ENCODE data around the gene SAMD4B. TPM values are rescaled to one million over a fixed set of nuclear protein-coding genes. Genes with fewer than 3 reads are reported as not detected.

The SAMD4B gene
- total and polyA plus RNA-seq, 9 of the 15 experiments (the other 6 are each of a cell fraction or from before 2014, with no cell fraction given) = 3.4 to 90.5 (median 38.0) TPM

- TF ChIP-seq RERE (CRISPR knock-in tag; IDR thresholded peaks at IDR 0.05; ENCODE audit: borderline replicate concordance) (no peak), ZNF583 (CRISPR knock-in tag; IDR thresholded peaks at IDR 0.05) (no peak), HDAC6 (IDR thresholded peaks at IDR 0.05; ENCODE audit: low read depth, low read length) (no peak), ZNF444 (CRISPR knock-in tag; IDR thresholded peaks at IDR 0.05) (no peak), JUNB (CRISPR knock-in tag; conservative IDR thresholded peaks at IDR 0.05) (peak; percentile 66; the same call in 1 of the 2 replicates), ZNF143 (CRISPR knock-in tag; IDR thresholded peaks at IDR 0.05) (no peak), ZBTB43 (CRISPR knock-in tag; IDR thresholded peaks at IDR 0.05) (no peak), DMBX1 (CRISPR knock-in tag; IDR thresholded peaks at IDR 0.05; ENCODE audit: borderline replicate concordance) (no peak), HDAC3 (IDR thresholded peaks at IDR 0.05; ENCODE audit: borderline replicate concordance, partially characterized antibody) (peak; percentile 49), CBX5 (IDR thresholded peaks at IDR 0.05; ENCODE audit: borderline replicate concordance, low read depth) (no peak), CTCFL (IDR thresholded peaks at IDR 0.05; ENCODE audit: borderline replicate concordance, insufficient read depth, low read depth, low read length, poor library complexity, severe bottlenecking) (no peak), CBX3 (IDR thresholded peaks at IDR 0.05; ENCODE audit: borderline replicate concordance in 1 of 2, low read length in 2 of 2) (no peak), ASH1L (IDR thresholded peaks at IDR 0.05; ENCODE audit: borderline replicate concordance, low read depth, partially characterized antibody) (peak; percentile 27), DDX20 (tag; IDR thresholded peaks at IDR 0.05; ENCODE audit: low read depth) (no peak), ZNF12 (CRISPR knock-in tag; IDR thresholded peaks at IDR 0.05) (no peak), JUN (IDR thresholded peaks at IDR 0.05; ENCODE audit: borderline replicate concordance, low read depth, low read length) (peak; percentile 83), JUN (CRISPR knock-in tag; IDR thresholded peaks at IDR 0.05; ENCODE audit: borderline replicate concordance) (no peak), SAFB2 (IDR thresholded peaks at IDR 0.05; ENCODE audit: borderline replicate concordance, low read depth, low read length, severe bottlenecking) (no peak)
Measured at GRCh38 chr19:39403331-39404312, 61.4 kb downstream of the SAMD4B start (continued).

Measured in K562 (cell line).